GM12878 (cell line): Measurements from ENCODE around the gene CSF1.

Experiments
- CEBPB ChIP-seq, 2 experiments: fragments of 150-350 bp in 1 of 2; IDR thresholded peaks; 2 replicates each; pipeline ENCODE4 v1.6.1; 2012 to 2014; ENCODE audit warnings: low read depth in 2 of 2, low read length in 2 of 2, borderline replicate concordance in 1 of 2, inconsistent platforms in 1 of 2
- ETV6 ChIP-seq, 2 experiments: fragments of 450-650 bp in 1 of 2; IDR thresholded peaks in 1 of 2; conservative IDR thresholded peaks in 1 of 2; 2 replicates each; pipeline ENCODE4 v1.6.1; 2014; ENCODE audit warnings: antibody characterized with exemption in 1 of 2, borderline replicate concordance in 1 of 2, low read depth in 1 of 2, mild to moderate bottlenecking in 1 of 2, moderate library complexity in 1 of 2
- EZH2 ChIP-seq: IDR thresholded peaks from 2 replicates; pipeline ENCODE4 v1.6.1; 2012; ENCODE audit warnings: low read depth, mild to moderate bottlenecking, control low read depth, inconsistent platforms, low read length, borderline replicate concordance; ENCODE audit not compliant: control insufficient read depth
- POLR2A ChIP-seq: IDR thresholded peaks from 2 replicates; pipeline ENCODE4 v1.6.1; 2011; ENCODE audit warnings: low read depth, mild to moderate bottlenecking, low read length
- POLR2AphosphoS5 ChIP-seq: IDR thresholded peaks from 2 replicates; pipeline ENCODE4 v1.6.1; 2011; ENCODE audit warnings: mild to moderate bottlenecking, low read length, inconsistent platforms
- RAD21 ChIP-seq: IDR thresholded peaks from 2 replicates; pipeline ENCODE4 v1.6.1; 2011; ENCODE audit warnings: mild to moderate bottlenecking, low read depth, low read length, moderate library complexity; ENCODE audit not compliant: insufficient read depth
- SMC3 ChIP-seq: IDR thresholded peaks from 2 replicates; pipeline ENCODE4 v1.6.1; 2011; ENCODE audit warnings: low read length, improper control_type of control experiment, borderline replicate concordance
- SREBF2 ChIP-seq: IDR thresholded peaks from 2 replicates; pipeline ENCODE4 v1.6.1; 2012; ENCODE audit warnings: mild to moderate bottlenecking, low read length
- TCF12 ChIP-seq: IDR thresholded peaks from 2 replicates; pipeline ENCODE4 v1.6.1; 2011; ENCODE audit warnings: low read depth, mild to moderate bottlenecking, low read length
- ZNF207 ChIP-seq: fragments of 450-650 bp; IDR thresholded peaks from 2 replicates; pipeline ENCODE4 v1.6.1; 2014; ENCODE audit warnings: antibody characterized with exemption, mild to moderate bottlenecking, borderline replicate concordance
- ZNF384 ChIP-seq: IDR thresholded peaks from 2 replicates; pipeline ENCODE4 v1.6.1; 2012; ENCODE audit warnings: low read depth, mild to moderate bottlenecking, low read length, improper control_type of control experiment, borderline replicate concordance
- TF ChIP-seq, protein P1 (sequence below), 3 experiments: IDR thresholded peaks in 2 of 3; conservative IDR thresholded peaks in 1 of 3; 2 replicates each; pipeline ENCODE4 v1.5.1; 2011; ENCODE audit warnings: low read depth in 3 of 3, low read length in 3 of 3, mild to moderate bottlenecking in 3 of 3, control low read depth in 2 of 3, moderate library complexity in 2 of 3, inconsistent platforms in 1 of 3, mixed read lengths in 1 of 3; ENCODE audit not compliant: control insufficient read depth in 2 of 3, insufficient read depth in 1 of 3; ENCODE audit errors: extremely low read depth in 1 of 3
- TF ChIP-seq, protein P2 (sequence below): IDR thresholded peaks from 2 replicates; pipeline ENCODE4 v1.6.1; 2011; ENCODE audit warnings: borderline replicate concordance, low read depth, mild to moderate bottlenecking, moderate library complexity, low read length; ENCODE audit not compliant: insufficient read depth, poor library complexity, severe bottlenecking
- TF ChIP-seq, protein P3 (sequence below): IDR thresholded peaks from 2 replicates; pipeline ENCODE4 v1.6.1; 2012; ENCODE audit warnings: low read depth, low read length, improper control_type of control experiment

DNA sequence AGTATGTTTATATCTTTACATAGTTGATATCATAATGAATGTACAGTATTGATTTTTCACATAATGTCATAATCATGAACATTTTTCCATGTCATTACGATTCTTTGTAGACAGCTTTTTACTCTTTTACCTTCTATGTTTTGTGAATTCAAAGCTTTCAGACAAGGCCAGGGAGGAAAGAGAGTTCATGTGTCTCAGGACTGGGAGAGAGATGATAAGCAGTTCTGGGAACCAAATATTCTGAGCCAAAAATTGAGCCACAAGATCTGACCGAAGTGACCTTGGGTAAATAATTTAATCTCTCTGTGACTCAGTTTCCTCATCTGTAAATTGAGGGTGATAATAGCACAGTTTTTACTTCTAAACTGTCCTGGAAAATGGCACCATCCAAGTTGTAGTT, 31.8 kb downstream of the CSF1 start:
- TF ChIP-seq, protein P1, sequence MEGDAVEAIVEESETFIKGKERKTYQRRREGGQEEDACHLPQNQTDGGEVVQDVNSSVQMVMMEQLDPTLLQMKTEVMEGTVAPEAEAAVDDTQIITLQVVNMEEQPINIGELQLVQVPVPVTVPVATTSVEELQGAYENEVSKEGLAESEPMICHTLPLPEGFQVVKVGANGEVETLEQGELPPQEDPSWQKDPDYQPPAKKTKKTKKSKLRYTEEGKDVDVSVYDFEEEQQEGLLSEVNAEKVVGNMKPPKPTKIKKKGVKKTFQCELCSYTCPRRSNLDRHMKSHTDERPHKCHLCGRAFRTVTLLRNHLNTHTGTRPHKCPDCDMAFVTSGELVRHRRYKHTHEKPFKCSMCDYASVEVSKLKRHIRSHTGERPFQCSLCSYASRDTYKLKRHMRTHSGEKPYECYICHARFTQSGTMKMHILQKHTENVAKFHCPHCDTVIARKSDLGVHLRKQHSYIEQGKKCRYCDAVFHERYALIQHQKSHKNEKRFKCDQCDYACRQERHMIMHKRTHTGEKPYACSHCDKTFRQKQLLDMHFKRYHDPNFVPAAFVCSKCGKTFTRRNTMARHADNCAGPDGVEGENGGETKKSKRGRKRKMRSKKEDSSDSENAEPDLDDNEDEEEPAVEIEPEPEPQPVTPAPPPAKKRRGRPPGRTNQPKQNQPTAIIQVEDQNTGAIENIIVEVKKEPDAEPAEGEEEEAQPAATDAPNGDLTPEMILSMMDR (IDR thresholded peaks at IDR 0.05 in 2 of 3, conservative IDR thresholded peaks at IDR 0.05 in 1 of 3; ENCODE audit: control insufficient read depth in 2 of 3, extremely low read depth in 1 of 3, insufficient read depth in 1 of 3, low read depth in 3 of 3, low read length in 3 of 3) = no peak
- TF ChIP-seq ETV6 (conservative IDR thresholded peaks at IDR 0.05 in 1 of 2, IDR thresholded peaks at IDR 0.05 in 1 of 2; ENCODE audit: borderline replicate concordance in 1 of 2, low read depth in 1 of 2) = no peak
- no peak for TF ChIP-seq SMC3
- no peak for TF ChIP-seq CEBPB (IDR thresholded peaks at IDR 0.05; ENCODE audit: borderline replicate concordance in 1 of 2, low read depth in 2 of 2, low read length in 2 of 2)
- TF ChIP-seq TCF12 = no peak
- no peak for TF ChIP-seq POLR2A
- TF ChIP-seq, protein P2, sequence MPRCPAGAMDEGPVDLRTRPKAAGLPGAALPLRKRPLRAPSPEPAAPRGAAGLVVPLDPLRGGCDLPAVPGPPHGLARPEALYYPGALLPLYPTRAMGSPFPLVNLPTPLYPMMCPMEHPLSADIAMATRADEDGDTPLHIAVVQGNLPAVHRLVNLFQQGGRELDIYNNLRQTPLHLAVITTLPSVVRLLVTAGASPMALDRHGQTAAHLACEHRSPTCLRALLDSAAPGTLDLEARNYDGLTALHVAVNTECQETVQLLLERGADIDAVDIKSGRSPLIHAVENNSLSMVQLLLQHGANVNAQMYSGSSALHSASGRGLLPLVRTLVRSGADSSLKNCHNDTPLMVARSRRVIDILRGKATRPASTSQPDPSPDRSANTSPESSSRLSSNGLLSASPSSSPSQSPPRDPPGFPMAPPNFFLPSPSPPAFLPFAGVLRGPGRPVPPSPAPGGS = no peak
- TF ChIP-seq POLR2AphosphoS5 = no peak
- no peak for TF ChIP-seq ZNF384
- no peak for TF ChIP-seq RAD21
- no peak for TF ChIP-seq SREBF2
- TF ChIP-seq EZH2 = no peak
- TF ChIP-seq, protein P3, sequence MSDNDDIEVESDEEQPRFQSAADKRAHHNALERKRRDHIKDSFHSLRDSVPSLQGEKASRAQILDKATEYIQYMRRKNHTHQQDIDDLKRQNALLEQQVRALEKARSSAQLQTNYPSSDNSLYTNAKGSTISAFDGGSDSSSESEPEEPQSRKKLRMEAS = no peak
- TF ChIP-seq ZNF207 = no peak
